H1 (cell line): ENCODE results near the gene PPP1R1B. TPM values are rescaled to one million over a fixed set of nuclear protein-coding genes. Genes with fewer than 3 reads are reported as not detected.

ENCODE experiments used
- CTCF ChIA-PET: fragments of 300-600 bp; sonication (Branson Sonifier 250); formaldehyde crosslinking; loops from one replicate; lab custom pipeline; 2021; ENCODE audit not compliant: partially characterized antibody; lab: Charles Lee
- POLR2A ChIA-PET: fragments of 300-600 bp; sonication (Branson Sonifier 250); formaldehyde crosslinking; loops from one replicate; lab custom pipeline; 2021; ENCODE audit warnings: inconsistent platforms; ENCODE audit not compliant: partially characterized antibody; lab: Charles Lee
- DNase-seq, 2 experiments: peaks; one replicate each; pipeline versions ENCODE4 v3.0.0 to v3.0.0-alpha.2; 2010 to 2022; ENCODE audit warnings: low spot score in 2 of 2, low read depth in 1 of 2, mixed read lengths in 1 of 2
- FAIRE-seq: peaks from 2 replicates; lab custom pipeline; 2011; peaks lifted over from hg19 to GRCh38; lab: Jason Lieb, UNC
- H2AFZ ChIP-seq: 2 replicates; pipeline ENCODE4 v1.8.1; 2012; ENCODE audit warnings: low read length, inconsistent platforms
- H2AK5ac ChIP-seq: 2 replicates; pipeline ENCODE4 v1.6.1; 2013; ENCODE audit warnings: low read depth, low read length
- H2BK120ac ChIP-seq: replicated peaks from 2 replicates; pipeline ENCODE3; 2013; ENCODE audit warnings: low read depth, low read length, inconsistent platforms
- H2BK12ac ChIP-seq: 2 replicates; pipeline ENCODE4 v1.6.1; 2013; ENCODE audit warnings: low read depth, low read length
- H2BK15ac ChIP-seq: 2 replicates; pipeline ENCODE4 v1.6.1; 2013; ENCODE audit warnings: low read length
- H2BK20ac ChIP-seq: 2 replicates; pipeline ENCODE4 v1.6.1; 2013; ENCODE audit warnings: low read length
- H2BK5ac ChIP-seq: 2 replicates; pipeline ENCODE4 v1.6.1; 2013; ENCODE audit warnings: low read depth, low read length
- H3K14ac ChIP-seq: 2 replicates; pipeline ENCODE4 v1.6.1; 2013; ENCODE audit warnings: inconsistent platforms; ENCODE audit not compliant: insufficient read length
- H3K18ac ChIP-seq: 2 replicates; pipeline ENCODE4 v1.6.1; 2013; ENCODE audit warnings: low read length; ENCODE audit errors: extremely low read depth
- H3K23ac ChIP-seq: 2 replicates; pipeline ENCODE4 v1.6.1; 2013; ENCODE audit warnings: inconsistent platforms; ENCODE audit not compliant: insufficient read length
- H3K23me2 ChIP-seq: 2 replicates; pipeline ENCODE4 v1.6.1; 2013; ENCODE audit warnings: low read depth, low read length
- H3K27ac ChIP-seq: 2 replicates; pipeline ENCODE4 v1.6.1; 2011; ENCODE audit warnings: low read depth, low read length, inconsistent platforms
- H3K27me3 ChIP-seq, 4 experiments: replicated peaks in 1 of 4; 1 replicate in 1 of 4; 2 replicates in 3 of 4; pipeline versions ENCODE4 v1.6.1 to v1.8.1; 2011 to 2013; ENCODE audit warnings: low read length in 3 of 4, mild to moderate bottlenecking in 3 of 4, inconsistent platforms in 2 of 4, mixed read lengths in 2 of 4, moderate library complexity in 1 of 4; ENCODE audit not compliant: control insufficient read depth in 3 of 4, insufficient read depth in 3 of 4; ENCODE audit errors: extremely low read depth in 1 of 4
- H3K36me3 ChIP-seq, 4 experiments: 2 replicates each; pipeline versions ENCODE4 v1.6.1 to v1.8.1; 2011 to 2013; ENCODE audit warnings: mild to moderate bottlenecking in 4 of 4, low read length in 3 of 4, moderate library complexity in 2 of 4, control low read depth in 1 of 4, inconsistent platforms in 1 of 4; ENCODE audit not compliant: insufficient read depth in 4 of 4, control insufficient read depth in 2 of 4
- H3K4ac ChIP-seq: replicated peaks from 2 replicates; pipeline ENCODE3; 2013; ENCODE audit warnings: low read length, low read depth, mixed read lengths, inconsistent platforms; ENCODE audit not compliant: insufficient read length
- H3K4me1 ChIP-seq, 4 experiments: replicated peaks in 1 of 4; 1 replicate in 1 of 4; 2 replicates in 3 of 4; pipeline versions ENCODE4 v1.6.1 to v1.8.1; 2011 to 2013; ENCODE audit warnings: low read length in 3 of 4, inconsistent platforms in 2 of 4, mixed read lengths in 1 of 4; ENCODE audit not compliant: insufficient read depth in 4 of 4, control insufficient read depth in 3 of 4
- H3K4me2 ChIP-seq, 2 experiments: 2 replicates each; pipeline versions ENCODE4 v1.6.1 to v1.8.1; 2011 to 2013; ENCODE audit warnings: low read depth in 2 of 2, low read length in 2 of 2, control low read depth in 1 of 2, inconsistent platforms in 1 of 2, mild to moderate bottlenecking in 1 of 2; ENCODE audit not compliant: insufficient read depth in 1 of 2
- H3K4me3 ChIP-seq, 4 experiments: fragments of 200-600, 300-600 bp in 1 of 4; sonication (generic), shearing (Covaris generic), sonication (Bioruptor Twin) in 1 of 4; 2 replicates each; pipeline versions ENCODE4 v1.5.1 to v1.8.1; 2011 to 2016; ENCODE audit warnings: low read length in 4 of 4, low read depth in 3 of 4, control low read depth in 2 of 4, inconsistent platforms in 2 of 4, mild to moderate bottlenecking in 2 of 4, mixed read lengths in 1 of 4, moderate library complexity in 1 of 4; ENCODE audit not compliant: insufficient read depth in 2 of 4; ENCODE audit errors: extremely low read depth in 1 of 4
- H3K56ac ChIP-seq: replicated peaks from 2 replicates; pipeline ENCODE3; 2013; ENCODE audit warnings: low read depth, mild to moderate bottlenecking, mixed read lengths, low read length, inconsistent platforms; ENCODE audit not compliant: insufficient read length
- H3K79me1 ChIP-seq: 2 replicates; pipeline ENCODE4 v1.6.1; 2013; ENCODE audit warnings: low read depth, low read length, control low read depth
- H3K79me2 ChIP-seq, 2 experiments: 2 replicates each; pipeline versions ENCODE4 v1.6.1 to v1.8.1; 2012 to 2013; ENCODE audit warnings: low read length in 2 of 2, mild to moderate bottlenecking in 2 of 2, inconsistent platforms in 1 of 2; ENCODE audit not compliant: insufficient read depth in 2 of 2, control insufficient read depth in 1 of 2
- H3K9ac ChIP-seq, 4 experiments: replicated peaks in 1 of 4; 1 replicate in 1 of 4; 2 replicates in 3 of 4; pipeline versions ENCODE4 v1.6.1 to v1.8.1; 2011 to 2013; ENCODE audit warnings: low read depth in 3 of 4, low read length in 3 of 4, control low read depth in 2 of 4, mild to moderate bottlenecking in 2 of 4, moderate library complexity in 2 of 4, inconsistent platforms in 1 of 4; ENCODE audit errors: extremely low read depth in 1 of 4
- H3K9me3 ChIP-seq, 2 experiments: 2 replicates each; pipeline versions ENCODE4 v1.6.1 to v1.8.1; 2012 to 2013; ENCODE audit warnings: mild to moderate bottlenecking in 2 of 2, moderate library complexity in 2 of 2, control low read depth in 1 of 2, inconsistent platforms in 1 of 2, low read depth in 1 of 2, low read length in 1 of 2, mixed read lengths in 1 of 2; ENCODE audit not compliant: insufficient read depth in 2 of 2
- H4K20me1 ChIP-seq, 2 experiments: replicated peaks in 1 of 2; 2 replicates each; pipeline versions ENCODE3 to v1.8.1; 2011 to 2013; ENCODE audit warnings: inconsistent platforms in 2 of 2, low read length in 2 of 2, mild to moderate bottlenecking in 1 of 2; ENCODE audit not compliant: insufficient read depth in 2 of 2, control insufficient read depth in 1 of 2
- H4K5ac ChIP-seq: 2 replicates; pipeline ENCODE4 v1.6.1; 2013; ENCODE audit warnings: low read length, low read depth, mixed read lengths, inconsistent platforms; ENCODE audit not compliant: insufficient read length
- H4K8ac ChIP-seq: 2 replicates; pipeline ENCODE4 v1.8.0; 2013; ENCODE audit warnings: mild to moderate bottlenecking, moderate library complexity, low read length, inconsistent platforms; ENCODE audit not compliant: insufficient read depth; ENCODE audit errors: extremely low read depth
- H4K91ac ChIP-seq: replicated peaks from 2 replicates; pipeline ENCODE3; 2013; ENCODE audit warnings: low read length, mixed read lengths, inconsistent platforms; ENCODE audit not compliant: insufficient read length
- BCL11A ChIP-seq, 2 experiments: IDR thresholded peaks; one replicate each; pipeline ENCODE4 v1.6.1; 2011; ENCODE audit warnings: low read depth in 2 of 2, low read length in 2 of 2, mild to moderate bottlenecking in 2 of 2
- CBX8 ChIP-seq: fragments of 300-800, 300-1000 bp; sonication (generic); IDR thresholded peaks from 2 replicates; pipeline ENCODE4 v1.7.1; 2016; ENCODE audit warnings: low read depth, low read length, borderline replicate concordance
- HDAC6 ChIP-seq: IDR thresholded peaks from one replicate; pipeline ENCODE4 v1.7.1; 2012; ENCODE audit warnings: low read depth, mild to moderate bottlenecking, inconsistent platforms, low read length, moderate library complexity
- JUN ChIP-seq: IDR thresholded peaks from 2 replicates; pipeline ENCODE4 v1.6.1; 2011; ENCODE audit warnings: low read depth, mild to moderate bottlenecking, improper control_type of control experiment, low read length
- KDM1A ChIP-seq: fragments of 200-600, 300-600 bp; sonication (generic); IDR thresholded peaks from 2 replicates; pipeline ENCODE4 v1.7.1; 2016; ENCODE audit warnings: mild to moderate bottlenecking, low read length, borderline replicate concordance
- NRF1 ChIP-seq: IDR thresholded peaks from 2 replicates; pipeline ENCODE4 v1.6.1; 2011; ENCODE audit warnings: mild to moderate bottlenecking, low read depth, low read length, improper control_type of control experiment
- POU5F1 ChIP-seq: IDR thresholded peaks from 2 replicates; pipeline ENCODE4 v1.6.1; 2011; ENCODE audit warnings: low read depth, mild to moderate bottlenecking, low read length, moderate library complexity
- RFX5 ChIP-seq: IDR thresholded peaks from 2 replicates; pipeline ENCODE4 v1.6.1; 2011; ENCODE audit warnings: low read depth, low read length, improper control_type of control experiment, borderline replicate concordance
- RXRA ChIP-seq: IDR thresholded peaks from 2 replicates; pipeline ENCODE4 v1.6.1; 2011; ENCODE audit warnings: low read depth, mild to moderate bottlenecking, low read length, moderate library complexity; ENCODE audit not compliant: insufficient read depth
- SIRT6 ChIP-seq: IDR thresholded peaks from one replicate; pipeline ENCODE4 v1.7.1; 2012; ENCODE audit warnings: low read length, inconsistent platforms
- SP2 ChIP-seq: IDR thresholded peaks from 2 replicates; pipeline ENCODE4 v1.6.1; 2012; ENCODE audit warnings: mild to moderate bottlenecking, low read length, inconsistent platforms
- SRF ChIP-seq: IDR thresholded peaks from 2 replicates; pipeline ENCODE4 v1.6.1; 2011; ENCODE audit warnings: mild to moderate bottlenecking, low read depth, low read length, moderate library complexity
- SUZ12 ChIP-seq: fragments of 200-600 bp; sonication (generic); IDR thresholded peaks from 2 replicates; pipeline ENCODE4 v1.6.1; 2012; ENCODE audit warnings: mild to moderate bottlenecking, inconsistent platforms, low read length, moderate library complexity, mixed read lengths
- TAF1 ChIP-seq: IDR thresholded peaks from 2 replicates; pipeline ENCODE4 v1.6.1; 2011; ENCODE audit warnings: mild to moderate bottlenecking, low read depth, low read length
- TCF12 ChIP-seq: IDR thresholded peaks from 2 replicates; pipeline ENCODE4 v1.6.1; 2011; ENCODE audit warnings: low read depth, mild to moderate bottlenecking, low read length
- WGBS, 2 experiments: shearing (Covaris generic) in 1 of 2; methylation state at CpG; one replicate each; pipeline versions ENCODE4 v1.1.6 to v1.1.7; 2013 to 2015; ENCODE audit warnings: low lambda C conversion rate in 2 of 2, mixed read lengths in 2 of 2, inconsistent platforms in 1 of 2, low coverage in 1 of 2, missing lambda C conversion rate in 1 of 2; ENCODE audit not compliant: insufficient replicate concordance in 2 of 2, insufficient coverage in 1 of 2, insufficient read length in 1 of 2; ENCODE audit errors: extremely low coverage in 1 of 2, missing lambda C conversion rate in 1 of 2; 5-methylcytosine and 5-hydroxymethylcytosine counted together
- polyA plus RNA-seq, 7 experiments: library from polyadenylated mRNA; depleted of rRNA in 3 of 7; stranded (reverse) in 5 of 7; unstranded in 2 of 7; fragments of >200 nt in 5 of 7; fragments of 200-250 nt in 2 of 7; gene quantifications; 1 replicate in 5 of 7; 2 replicates in 1 of 7; 4 replicates in 1 of 7; pipeline versions ENCODE4 v1.2.1 to v1.2.3, GENCODE V29; 2011 to 2013; ENCODE audit warnings: missing spikeins in 2 of 7, mixed read lengths in 2 of 7
- total RNA-seq: library from RNA; stranded (reverse); fragmentation: NEBNext Ultra II Directional; extraction: Animal tissue kit (Norgen Biotek cat#: 25700); gene quantifications from 2 replicates; pipeline ENCODE4 v1.2.1, GENCODE V29; 2021

PPP1R1B gene
- total and polyA plus RNA-seq, 2 of the 8 experiments (the other 6 are each of a cell fraction or from before 2014, with no cell fraction given) = 10.7 to 22.3 TPM

- peaks cover 22% of the 10 kb centered on the region for H3K79me1 ChIP-seq
- peak overlapping the region; percentile 60; the same call in 1 of the 2 replicates for H3K18ac ChIP-seq
- H4K5ac ChIP-seq = no peak overlapping the region
- H3K4me1 ChIP-seq = peaks cover 6 to 18% (median 13%) of the 10 kb centered on the region in 4 experiments; a peak in 6 of 7 replicates
- 91% methylated on average over 5 of the region's 5 CpGs; no CpG with 5 or more reads in 1 of the 2 experiments for WGBS, 2 experiments
- DNase-seq (no peak), FAIRE-seq (no peak)
- H2AK5ac ChIP-seq = no peak overlapping the region
- H3K14ac ChIP-seq = no peak overlapping the region
- no peak overlapping the region for H3K27ac ChIP-seq
- no peaks in the 10 kb centered on the region for H3K9me3 ChIP-seq
- no peaks in the 10 kb centered on the region for H3K36me3 ChIP-seq
- no peak overlapping the region for H3K9ac ChIP-seq
- no peak overlapping the region for H2BK12ac ChIP-seq
- H2BK20ac ChIP-seq = peak overlapping the region; percentile 23; the same call in 1 of the 2 replicates
- no peaks in the 10 kb centered on the region for H3K27me3 ChIP-seq
- no peak overlapping the region for H4K91ac ChIP-seq
- no peaks in the 10 kb centered on the region; the same call in none of the 2 replicates for H3K23me2 ChIP-seq
- no peak overlapping the region for H3K4me2 ChIP-seq
- H2AFZ ChIP-seq = no peak overlapping the region
- H3K79me2 ChIP-seq = peaks cover 0 to 34% of the 10 kb centered on the region in 2 experiments; a peak in 2 of 4 replicates
- CTCF ChIA-PET = interaction anchor here (1.2 to 49.2 kb wide), 5 partner anchors 9 to 70 kb away, joined by 3 to 1885 read pairs (median 9); partner anchors contain the start of genes ERBB2, PGAP3, PNMT and PPP1R1B
- peaks cover 0 to 18% of the 10 kb centered on the region in 2 experiments for H4K20me1 ChIP-seq
- POLR2A ChIA-PET = interaction anchor here (1.5 to 7.7 kb wide), 4 partner anchors 10 to 23 kb away, joined by 3 to 39 read pairs (median 6); partner anchors contain the start of gene STARD3
- no peak overlapping the region for H2BK120ac ChIP-seq
- no peak overlapping the region for H3K56ac ChIP-seq
- H4K8ac ChIP-seq = no peak overlapping the region
- no peak overlapping the region for H3K4ac ChIP-seq
- no peak overlapping the region for H3K4me3 ChIP-seq
- no peak overlapping the region for H2BK5ac ChIP-seq
- no peak overlapping the region for H2BK15ac ChIP-seq
- H3K23ac ChIP-seq = no peak overlapping the region
- TF ChIP-seq SRF (no peak), TAF1 (no peak), KDM1A (no peak), HDAC6 (no peak), SP2 (no peak), CBX8 (no peak), POU5F1 (no peak), JUN (no peak), BCL11A (IDR thresholded peaks at IDR 0.05; ENCODE audit: low read depth in 2 of 2, low read length in 2 of 2) (no peak), SIRT6 (no peak), SUZ12 (no peak), TCF12 (no peak), RFX5 (no peak), NRF1 (no peak), RXRA (no peak)
These were observed 20.5 kb downstream of the PPP1R1B start for GRCh38 chr17:39647256-39647655.
